ENCODE results near the gene COA8. TPM values are rescaled to one million over a fixed set of nuclear protein-coding genes. Genes with fewer than 3 reads are reported as not detected.
A peak's percentile ranks its signal among the peaks of the same experiment; 100 is the strongest.
"Not testable (repeated sequence)": the region's sequence is repeated elsewhere in the genome, so short reads cannot be mapped to it uniquely, and the experiment has no call there.

Gene COA8
- total and polyA plus RNA-seq, 2 of the 13 experiments (the other 11 are each of a cell fraction or from before 2014, with no cell fraction given), result 10.9 to 25.1 TPM

- 15% methylated on average over 14 of the region's 17 CpGs for WGBS (ENCODE audit: low lambda C conversion rate)
- BruUV-seq (replicated peaks); H3K36me3 ChIP-seq (replicated peaks in 1 of 2; ENCODE audit: control insufficient read depth in 1 of 2, insufficient read depth in 2 of 2, low read length in 2 of 2); DNase-seq (ENCODE audit: low spot score); CTCF ChIA-PET (ENCODE audit: low intra/inter-chr PET ratio, low total read pairs); H3K27me3 ChIP-seq (ENCODE audit: control insufficient read depth in 1 of 2, insufficient read depth in 2 of 2, low read length in 2 of 2); H2AFZ ChIP-seq (ENCODE audit: low read length); H4K20me1 ChIP-seq (ENCODE audit: insufficient read depth, low read length); in situ Hi-C loops (cut with HindIII; ENCODE audit: extremely low pct_ligation_motif_present, low pct_unique_long_range_greater_than_20kb); H3K9me3 ChIP-seq (ENCODE audit: low read length); TF ChIP-seq CREM (CRISPR knock-in tag; IDR thresholded peaks at IDR 0.05); MAZ (IDR thresholded peaks at IDR 0.05; ENCODE audit: borderline replicate concordance, low read depth, low read length): not testable (repeated sequence)
- intact Hi-C loops (cut with micrococcal nuclease; ENCODE audit: unreplicated experiment), result loop anchor here (2.0 kb wide), 1 partner anchor 17 kb away; no protein-coding TSS in a partner anchor
- Histone ChIP-seq H3K9ac (ENCODE audit: insufficient read depth, low read depth, low read length) (peak overlapping the region; percentile 53), H3K4me3 (replicated peaks in 1 of 3; ENCODE audit: insufficient read depth in 1 of 3, low read depth in 2 of 3, low read length in 3 of 3) (peak overlapping the region; percentile 2 to 51 (median 43); a peak in 5 of 6 replicates), H3K4me2 (ENCODE audit: low read depth, low read length) (peak overlapping the region; percentile 78), H3K79me2 (ENCODE audit: insufficient read depth, low read length) (peaks cover 28% of the 10 kb centered on the region), H3K27ac (ENCODE audit: extremely low read length, insufficient read depth, low read length) (peak overlapping the region; percentile 89), H3K4me1 (ENCODE audit: insufficient read depth, low read length) (peaks cover 65% of the 10 kb centered on the region)
- POLR2A ChIA-PET, result interaction anchor here (1.1 to 1.4 kb wide), 2 partner anchors 10 to 354 kb away, joined by 3 to 4 read pairs; no protein-coding TSS in a partner anchor
- peak; percentile 41 for ATAC-seq
- peak; percentile 62 for FAIRE-seq
- TF ChIP-seq ZNF414 (CRISPR knock-in tag; IDR thresholded peaks at IDR 0.05) (0 out of 2 replicates have a peak, but pooled peaks have one; percentile 21), SALL1 (CRISPR knock-in tag; IDR thresholded peaks at IDR 0.05) (peak; percentile 39), ZNF121 (CRISPR knock-in tag; IDR thresholded peaks at IDR 0.05) (peak; percentile 97), MEF2D (CRISPR knock-in tag; IDR thresholded peaks at IDR 0.05) (peak; percentile 83), PITX1 (CRISPR knock-in tag; IDR thresholded peaks at IDR 0.05) (peak; percentile 97), NCOA2 (CRISPR knock-in tag; IDR thresholded peaks at IDR 0.05) (0 out of 2 replicates have a peak, but pooled peaks have one; percentile 16), GATAD2A (CRISPR knock-in tag; IDR thresholded peaks at IDR 0.05) (peak; percentile 11; the same call in 1 of the 2 replicates), ZSCAN9 (CRISPR knock-in tag; IDR thresholded peaks at IDR 0.05; ENCODE audit: borderline replicate concordance) (peak; percentile 15; the same call in 1 of the 2 replicates), CREM (IDR thresholded peaks at IDR 0.05) (0 out of 2 replicates have a peak, but pooled peaks have one; percentile 20), ZNF143 (CRISPR knock-in tag; IDR thresholded peaks at IDR 0.05) (0 out of 2 replicates have a peak, but pooled peaks have one; percentile 52), ISL2 (CRISPR knock-in tag; IDR thresholded peaks at IDR 0.05) (0 out of 2 replicates have a peak, but pooled peaks have one; percentile 20), ZNF792 (CRISPR knock-in tag; IDR thresholded peaks at IDR 0.05) (peak; percentile 25; the same call in 1 of the 2 replicates), SATB2 (CRISPR knock-in tag; IDR thresholded peaks at IDR 0.05) (0 out of 2 replicates have a peak, but pooled peaks have one; percentile 31), ZNF503 (CRISPR knock-in tag; IDR thresholded peaks at IDR 0.05) (0 out of 2 replicates have a peak, but pooled peaks have one; percentile 22), MED1 (CRISPR knock-in tag; IDR thresholded peaks at IDR 0.05) (peak; percentile 75), DMAP1 (CRISPR knock-in tag; IDR thresholded peaks at IDR 0.05) (peak; percentile 61; the same call in 1 of the 2 replicates), SIX1 (CRISPR knock-in tag; IDR thresholded peaks at IDR 0.05; ENCODE audit: borderline replicate concordance) (peak; percentile 61; the same call in 1 of the 2 replicates), ZBTB42 (CRISPR knock-in tag; IDR thresholded peaks at IDR 0.05) (peak; percentile 54; the same call in 1 of the 2 replicates), MYC (CRISPR knock-in tag; IDR thresholded peaks at IDR 0.05; ENCODE audit: borderline replicate concordance) (peak; percentile 88), SP5 (CRISPR knock-in tag; IDR thresholded peaks at IDR 0.05; ENCODE audit: borderline replicate concordance, low read depth) (peak; percentile 21; the same call in 1 of the 2 replicates), HOXA3 (CRISPR knock-in tag; IDR thresholded peaks at IDR 0.05) (peak; percentile 70; the same call in 1 of the 2 replicates), MIXL1 (CRISPR knock-in tag; IDR thresholded peaks at IDR 0.05) (peak; percentile 64; the same call in 1 of the 2 replicates), MAZ (CRISPR knock-in tag; IDR thresholded peaks at IDR 0.05; ENCODE audit: low read depth) (peak; percentile 58)
Observed at GRCh38 chr14:103525430-103526246, 37.1 kb upstream of the COA8 start.

Data from HepG2 (cell line).